Thyroid gland (tissue), 4 donors: ENCODE measurements around the gene LRRC8D. TPM values are rescaled to one million over a fixed set of nuclear protein-coding genes. Genes with fewer than 3 reads are reported as not detected.

ENCODE experiments used
- DNase-seq, 2 donors: peaks; one replicate each; pipeline ENCODE4 v3.0.0-alpha.2; 2019
- H3K27ac ChIP-seq, 3 donors: fragments of 200-600 bp; sonication (generic); 1 replicate in 2 of 3; 2 replicates in 1 of 3; pipeline ENCODE4 v1.5.1; 2016 to 2019; ENCODE audit warnings: mild to moderate bottlenecking in 1 of 3, moderate library complexity in 1 of 3
- H3K27me3 ChIP-seq: fragments of 200-600 bp; sonication (generic); one replicate; pipeline ENCODE4 v1.5.1; 2019
- H3K36me3 ChIP-seq, 2 donors: fragments of 200-600 bp; sonication (generic); one replicate each; pipeline ENCODE4 v1.5.1; 2016 to 2019
- H3K4me1 ChIP-seq, 2 donors: fragments of 200-600 bp; sonication (generic); one replicate each; pipeline ENCODE4 v1.5.1; 2017 to 2019
- H3K4me3 ChIP-seq, 3 donors: fragments of 200-600 bp; sonication (generic); replicated peaks in 1 of 3; 1 replicate in 2 of 3; 2 replicates in 1 of 3; pipeline ENCODE4 v1.5.1; 2016; ENCODE audit warnings: mild to moderate bottlenecking in 1 of 3
- H3K9me3 ChIP-seq: fragments of 200-600 bp; sonication (generic); one replicate; pipeline ENCODE4 v1.5.1; 2017
- POLR2A ChIP-seq, 2 donors: fragments of 450-650 bp; IDR thresholded peaks; one replicate each; pipeline ENCODE4 v1.6.1; 2017; ENCODE audit warnings: antibody characterized with exemption in 2 of 2, mild to moderate bottlenecking in 2 of 2, moderate library complexity in 1 of 2
- WGBS, 2 donors: methylation state at CpG; one replicate each; pipeline ENCODE4 v1.1.5; 2017; 5-methylcytosine and 5-hydroxymethylcytosine counted together
- intact Hi-C: fragments of 100-400 bp; cut with DNase I; formaldehyde crosslinking; loops from one replicate; pipeline ENCODE4 v1.15.1; 2023
- total RNA-seq, 4 donors: library from RNA; depleted of rRNA; stranded (reverse); fragments of >200 nt; gene quantifications; one replicate each; pipeline ENCODE4 v1.2.3, GENCODE V29; 2016
- TF ChIP-seq, protein P1 (sequence below), 6 experiments: fragments of 200-600 bp in 3 of 6; fragments of 450-650 bp in 3 of 6; sonication (generic) in 3 of 6; IDR thresholded peaks; one replicate each; pipeline ENCODE4 v1.5.1; 2016 to 2019; ENCODE audit warnings: antibody characterized with exemption in 6 of 6, mild to moderate bottlenecking in 2 of 6, inconsistent platforms in 1 of 6, moderate library complexity in 1 of 6

The LRRC8D gene
- total RNA-seq, 4 donors from 2014 or later: 21.1 to 46.7 (median 35.3) TPM

DNA sequence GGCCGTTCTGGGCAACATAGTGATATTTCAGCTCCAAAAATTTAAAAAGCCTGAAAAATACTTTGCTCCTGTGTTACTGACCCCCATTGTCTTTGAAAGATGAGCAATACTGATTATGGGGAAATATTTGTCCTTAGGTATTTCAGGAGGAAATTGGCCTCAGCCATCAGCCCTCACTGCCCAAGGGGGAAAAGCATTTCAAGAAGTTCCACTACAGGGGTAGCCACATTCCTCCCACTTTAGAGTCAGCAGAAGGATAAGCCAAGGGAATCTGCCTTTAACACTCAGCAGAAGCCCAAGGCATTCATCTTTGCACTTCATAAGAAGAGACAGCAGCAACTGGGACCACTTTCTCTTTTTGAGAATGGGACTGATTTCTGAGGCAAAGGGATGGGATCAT lies 133.6 kb downstream of the LRRC8D start:
- no peak for DNase-seq
- H3K4me3 ChIP-seq: no peak overlapping the region
- peaks cover 19 to 21% of the 10 kb centered on the region in 2 donors for H3K4me1 ChIP-seq
- no peaks in the 10 kb centered on the region for H3K27me3 ChIP-seq
- TF ChIP-seq, protein P1, sequence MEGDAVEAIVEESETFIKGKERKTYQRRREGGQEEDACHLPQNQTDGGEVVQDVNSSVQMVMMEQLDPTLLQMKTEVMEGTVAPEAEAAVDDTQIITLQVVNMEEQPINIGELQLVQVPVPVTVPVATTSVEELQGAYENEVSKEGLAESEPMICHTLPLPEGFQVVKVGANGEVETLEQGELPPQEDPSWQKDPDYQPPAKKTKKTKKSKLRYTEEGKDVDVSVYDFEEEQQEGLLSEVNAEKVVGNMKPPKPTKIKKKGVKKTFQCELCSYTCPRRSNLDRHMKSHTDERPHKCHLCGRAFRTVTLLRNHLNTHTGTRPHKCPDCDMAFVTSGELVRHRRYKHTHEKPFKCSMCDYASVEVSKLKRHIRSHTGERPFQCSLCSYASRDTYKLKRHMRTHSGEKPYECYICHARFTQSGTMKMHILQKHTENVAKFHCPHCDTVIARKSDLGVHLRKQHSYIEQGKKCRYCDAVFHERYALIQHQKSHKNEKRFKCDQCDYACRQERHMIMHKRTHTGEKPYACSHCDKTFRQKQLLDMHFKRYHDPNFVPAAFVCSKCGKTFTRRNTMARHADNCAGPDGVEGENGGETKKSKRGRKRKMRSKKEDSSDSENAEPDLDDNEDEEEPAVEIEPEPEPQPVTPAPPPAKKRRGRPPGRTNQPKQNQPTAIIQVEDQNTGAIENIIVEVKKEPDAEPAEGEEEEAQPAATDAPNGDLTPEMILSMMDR (IDR thresholded peaks at IDR 0.05): no peak
- no peak for TF ChIP-seq POLR2A (IDR thresholded peaks at IDR 0.05)
- intact Hi-C loops: loop anchor here (10.0 kb wide), 1 partner anchor 150 kb away; no protein-coding TSS in a partner anchor
- 97 to 100% methylated on average over 1 of the region's 1 CpG for WGBS, 2 donors
- H3K9me3 ChIP-seq: no peaks in the 10 kb centered on the region
- H3K36me3 ChIP-seq: no peaks in the 10 kb centered on the region
- peak overlapping the region in 1 of 3 donors; percentile 91 for H3K27ac ChIP-seq

DNA sequence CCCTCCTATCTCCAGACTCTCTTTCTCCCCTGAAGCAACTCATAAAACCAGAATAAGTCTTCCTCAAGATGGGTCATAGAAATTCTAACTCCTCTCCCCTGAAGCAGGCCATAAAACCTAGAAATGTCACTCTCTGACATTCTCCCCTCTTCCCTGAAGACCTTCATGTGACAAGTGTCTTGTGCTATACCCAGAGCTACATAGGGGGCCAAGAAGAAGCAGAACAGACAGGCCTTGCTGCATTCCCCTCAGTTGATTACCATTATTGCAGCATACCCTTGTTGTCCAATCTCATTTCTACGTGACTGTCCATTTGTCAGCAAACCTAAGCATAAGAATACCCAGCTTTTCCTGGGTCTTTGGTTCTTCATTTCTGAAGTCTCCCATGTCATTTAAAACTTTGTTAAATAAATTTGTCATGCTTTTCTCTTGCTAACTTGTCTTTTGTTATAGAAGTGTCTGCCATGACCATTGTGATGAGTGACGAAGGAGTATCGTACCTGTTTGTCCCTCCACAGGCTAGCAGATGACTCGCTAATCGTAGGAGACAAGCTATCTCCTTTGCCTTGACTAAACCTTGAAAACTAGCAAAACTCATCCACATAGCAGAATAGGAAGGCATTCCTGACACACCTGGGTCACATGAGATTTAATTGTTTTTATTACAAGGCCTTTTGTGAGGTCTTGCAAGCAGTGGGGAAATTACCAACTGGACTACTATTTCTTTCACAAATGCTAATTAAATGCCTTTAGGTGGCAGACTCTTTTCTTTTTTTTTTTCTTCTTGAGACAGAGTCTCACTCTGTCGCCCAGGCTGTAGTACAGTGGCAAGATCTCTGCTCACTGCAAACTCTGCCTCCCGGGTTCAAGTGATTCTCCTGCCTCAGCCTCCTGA lies 134.7 kb downstream of the LRRC8D start:
- 96 to 97% methylated on average over 7 of the region's 7 CpGs for WGBS, 2 donors
- no peak overlapping the region for H3K4me3 ChIP-seq
- intact Hi-C loops: loop anchor here (10.0 kb wide), 1 partner anchor 151 kb away; no protein-coding TSS in a partner anchor
- H3K27ac ChIP-seq: no peak overlapping the region
- peaks cover 19 to 21% of the 10 kb centered on the region in 2 donors for H3K4me1 ChIP-seq
- no peaks in the 10 kb centered on the region for H3K27me3 ChIP-seq
- no peak for TF ChIP-seq POLR2A (IDR thresholded peaks at IDR 0.05)
- TF ChIP-seq, protein P1 (IDR thresholded peaks at IDR 0.05): no peak
- H3K9me3 ChIP-seq: no peaks in the 10 kb centered on the region
- H3K36me3 ChIP-seq: no peaks in the 10 kb centered on the region
- DNase-seq: no peak

DNA sequence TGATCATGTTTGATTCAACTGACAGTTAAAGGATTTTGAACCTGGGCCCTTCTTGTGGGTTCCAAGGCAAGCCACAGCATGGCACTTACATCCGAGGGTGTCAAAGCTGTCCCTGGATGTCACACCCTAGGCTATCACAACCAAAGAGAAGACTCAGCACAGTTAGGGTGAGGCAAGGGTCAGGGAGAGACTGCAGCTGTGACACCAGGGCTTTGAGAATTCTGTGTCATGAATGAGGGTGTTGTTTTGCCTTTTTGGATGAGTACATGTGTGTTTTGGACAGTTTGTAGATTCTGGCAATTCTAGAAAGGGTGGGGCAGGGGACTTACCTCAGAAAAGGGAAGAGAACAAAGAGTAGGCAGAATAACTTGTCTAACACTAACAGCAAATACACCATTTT lies 136.3 kb downstream of the LRRC8D start:
- DNase-seq: no peak
- intact Hi-C loops: loop anchor here (10.0 kb wide), 1 partner anchor 152 kb away; no protein-coding TSS in a partner anchor
- TF ChIP-seq, protein P1 (IDR thresholded peaks at IDR 0.05): no peak
- no peaks in the 10 kb centered on the region for H3K9me3 ChIP-seq
- no peaks in the 10 kb centered on the region for H3K27me3 ChIP-seq
- no peaks in the 10 kb centered on the region for H3K36me3 ChIP-seq
- no peak overlapping the region for H3K4me3 ChIP-seq
- H3K27ac ChIP-seq: no peak overlapping the region
- peaks cover 14 to 17% of the 10 kb centered on the region in 2 donors for H3K4me1 ChIP-seq
- WGBS, 2 donors: 71 to 81% methylated on average over 1 of the region's 1 CpG

DNA sequence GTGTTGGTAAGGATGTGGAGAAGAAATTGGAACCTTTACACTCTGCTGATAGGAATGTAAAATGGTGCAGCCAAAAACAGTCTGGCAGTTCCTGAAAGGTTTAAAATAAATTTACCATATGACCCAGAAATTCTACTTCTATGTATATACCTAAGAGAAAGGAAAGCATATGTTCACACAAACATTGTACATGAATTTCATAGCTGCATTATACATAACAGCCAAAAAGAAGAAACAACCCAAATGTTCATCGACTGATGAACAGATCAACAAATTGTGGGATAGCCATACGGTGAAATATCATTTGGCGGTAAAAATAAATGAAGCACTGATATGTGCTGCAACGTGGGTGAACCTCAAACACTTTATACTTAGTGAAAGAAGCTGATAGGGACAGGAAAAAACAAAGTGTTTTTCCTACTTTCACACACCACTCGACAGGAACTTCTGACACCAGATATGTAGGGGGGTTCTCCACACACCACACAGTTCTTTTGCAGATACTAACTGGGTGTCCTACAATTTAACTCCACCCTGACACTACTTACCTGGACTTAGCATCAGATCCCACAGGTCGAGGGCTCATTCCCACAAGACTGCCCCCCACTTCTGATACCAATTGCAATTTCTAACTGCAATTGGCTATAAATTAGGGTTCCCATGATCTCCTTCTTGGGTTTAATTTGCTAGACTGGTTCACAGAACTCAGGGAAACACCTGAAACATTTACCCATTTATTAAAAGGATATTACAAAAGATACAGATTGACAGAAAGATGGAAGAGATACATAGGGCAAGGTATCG lies 138.2 kb downstream of the LRRC8D start:
- WGBS, 2 donors: 92 to 93% methylated on average over 7 of the region's 7 CpGs
- H3K27me3 ChIP-seq: no peaks in the 10 kb centered on the region
- no peak overlapping the region for H3K27ac ChIP-seq
- H3K9me3 ChIP-seq: no peaks in the 10 kb centered on the region
- no peaks in the 10 kb centered on the region for H3K4me1 ChIP-seq
- intact Hi-C loops: loop anchor here (10.0 kb wide), 1 partner anchor 154 kb away; no protein-coding TSS in a partner anchor
- DNase-seq: no peak
- H3K36me3 ChIP-seq: no peaks in the 10 kb centered on the region
- H3K4me3 ChIP-seq: no peak overlapping the region
- TF ChIP-seq, protein P1 (IDR thresholded peaks at IDR 0.05): no peak
- no peak for TF ChIP-seq POLR2A (IDR thresholded peaks at IDR 0.05)
